Kidney epithelial cell (primary cell): ENCODE measurements around the gene LCN15. TPM values are rescaled to one million over a fixed set of nuclear protein-coding genes. Genes with fewer than 3 reads are reported as not detected.
"Not testable (repeated sequence)": the region's sequence is repeated elsewhere in the genome, so short reads cannot be mapped to it uniquely, and the experiment has no call there.

Experiments
- DNase-seq: peaks from one replicate; pipeline ENCODE4 v3.0.0-alpha.2; 2010; ENCODE audit warnings: low read depth
- H3K27me3 ChIP-seq: 2 replicates; pipeline ENCODE4 v1.6.0; 2011; ENCODE audit warnings: low read length; ENCODE audit not compliant: control insufficient read depth, insufficient read depth
- H3K36me3 ChIP-seq: 2 replicates; pipeline ENCODE4 v1.5.1; 2011; ENCODE audit warnings: low read length; ENCODE audit not compliant: control insufficient read depth, insufficient read depth
- H3K4me3 ChIP-seq: 2 replicates; pipeline ENCODE4 v1.5.1; 2011; ENCODE audit warnings: low read depth, mild to moderate bottlenecking, control low read depth, low read length
- CTCF ChIP-seq: IDR thresholded peaks from 2 replicates; pipeline ENCODE4 v1.5.1; 2011; ENCODE audit warnings: mild to moderate bottlenecking, moderate library complexity, low read length, control low read depth, inconsistent platforms; ENCODE audit not compliant: insufficient read depth, poor library complexity, severe bottlenecking
- total RNA-seq: library from RNA; depleted of rRNA; stranded (reverse); fragments of >200 nt; gene quantifications from 2 replicates; pipeline ENCODE4 v1.2.3, GENCODE V29; 2015

LCN15 gene
- total RNA-seq, 1 donor from 2014 or later, result not detected

DNA sequence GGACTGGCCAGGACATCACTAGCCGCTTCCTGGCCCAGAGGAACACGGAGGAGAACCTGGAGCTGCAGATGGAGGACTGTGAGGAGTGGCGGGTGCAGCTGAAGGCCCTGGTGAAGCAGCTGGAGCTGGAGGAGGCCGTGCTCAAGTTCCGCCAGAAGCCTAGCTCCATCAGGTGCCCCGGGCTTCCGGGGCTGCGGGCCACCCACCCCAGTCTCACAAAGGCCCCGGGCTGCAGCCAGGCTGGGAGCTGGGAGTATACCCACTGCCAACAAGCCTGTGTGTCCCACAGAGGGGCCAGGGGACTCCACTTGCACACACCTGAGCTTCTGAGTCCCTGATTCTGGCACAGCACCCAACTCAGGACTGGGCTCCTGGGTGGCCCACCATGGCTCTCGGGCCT is 41.7 kb upstream of the LCN15 start:
- TF ChIP-seq CTCF, result no peak
- H3K36me3 ChIP-seq, result no peaks in the 10 kb centered on the region
- DNase-seq, result no peak
- no peak overlapping the region for H3K4me3 ChIP-seq
- peaks cover 5% of the 10 kb centered on the region for H3K27me3 ChIP-seq

DNA sequence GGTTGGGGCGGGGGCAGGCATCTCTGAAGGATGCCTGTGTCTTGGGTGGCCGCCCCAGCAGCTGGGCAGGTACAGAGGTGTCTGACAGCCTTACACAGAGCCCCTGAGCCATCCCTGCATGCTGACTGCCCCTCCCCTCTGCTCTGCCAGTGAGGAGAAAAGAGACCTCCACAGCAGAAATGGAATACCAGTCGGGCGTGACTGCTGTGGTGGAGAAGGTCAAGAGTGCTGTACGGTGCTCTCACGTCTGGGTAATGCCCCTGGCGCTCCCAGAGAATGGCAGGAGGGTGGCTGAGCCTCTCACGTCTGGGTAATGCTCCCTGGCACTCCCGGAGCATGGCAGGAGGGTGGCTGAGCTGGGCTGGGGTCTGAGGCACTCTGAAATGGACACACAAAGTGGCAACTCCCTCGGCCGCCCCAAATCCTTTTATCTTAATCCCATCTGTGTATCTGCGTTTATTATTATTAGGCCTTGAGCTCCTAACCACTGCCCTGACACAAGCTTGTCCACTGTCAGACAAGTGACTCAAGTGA is 41.0 kb upstream of the LCN15 start:
- DNase-seq, result no peak
- Histone ChIP-seq H3K4me3 (no peak overlapping the region), H3K36me3 (no peaks in the 10 kb centered on the region), H3K27me3 (peaks cover 5% of the 10 kb centered on the region)
- no peak for TF ChIP-seq CTCF

DNA sequence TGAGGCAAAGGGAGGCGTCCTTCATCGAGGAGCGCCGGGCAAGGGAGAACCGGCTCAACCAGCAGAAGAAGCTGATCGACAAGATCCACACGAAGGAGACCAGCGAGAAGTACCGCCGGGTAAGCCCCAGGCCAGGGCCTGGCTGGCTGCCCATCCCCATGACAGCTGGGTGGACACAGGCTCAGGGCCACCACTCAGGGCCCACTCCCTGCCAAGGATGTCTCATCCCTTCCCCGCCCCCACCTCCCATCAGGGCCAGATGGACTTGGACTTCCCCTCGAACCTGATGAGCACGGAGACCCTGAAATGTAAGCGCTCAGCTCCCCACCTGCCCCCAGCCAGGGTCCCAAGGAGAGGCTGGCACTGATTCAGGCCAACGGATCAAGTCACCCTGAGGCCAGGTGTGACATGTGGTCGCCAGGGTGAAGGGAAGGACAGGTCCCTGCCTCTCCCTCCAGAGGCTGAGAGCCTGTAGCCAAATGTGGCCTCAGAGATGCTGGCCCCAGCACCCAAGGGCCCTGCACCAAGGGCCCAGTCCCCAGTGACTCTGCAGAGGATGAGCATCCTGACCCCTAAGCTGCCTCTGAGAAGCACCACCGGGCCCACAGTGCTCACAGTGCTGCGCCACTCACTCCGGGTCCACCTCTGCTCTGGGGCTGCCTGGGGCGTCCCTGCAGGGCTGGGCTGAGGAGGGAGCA is 40.3 kb upstream of the LCN15 start:
- no peak overlapping the region for H3K4me3 ChIP-seq
- peaks cover 7% of the 10 kb centered on the region for H3K27me3 ChIP-seq
- no peak for DNase-seq
- TF ChIP-seq CTCF, result no peak
- no peaks in the 10 kb centered on the region for H3K36me3 ChIP-seq

DNA sequence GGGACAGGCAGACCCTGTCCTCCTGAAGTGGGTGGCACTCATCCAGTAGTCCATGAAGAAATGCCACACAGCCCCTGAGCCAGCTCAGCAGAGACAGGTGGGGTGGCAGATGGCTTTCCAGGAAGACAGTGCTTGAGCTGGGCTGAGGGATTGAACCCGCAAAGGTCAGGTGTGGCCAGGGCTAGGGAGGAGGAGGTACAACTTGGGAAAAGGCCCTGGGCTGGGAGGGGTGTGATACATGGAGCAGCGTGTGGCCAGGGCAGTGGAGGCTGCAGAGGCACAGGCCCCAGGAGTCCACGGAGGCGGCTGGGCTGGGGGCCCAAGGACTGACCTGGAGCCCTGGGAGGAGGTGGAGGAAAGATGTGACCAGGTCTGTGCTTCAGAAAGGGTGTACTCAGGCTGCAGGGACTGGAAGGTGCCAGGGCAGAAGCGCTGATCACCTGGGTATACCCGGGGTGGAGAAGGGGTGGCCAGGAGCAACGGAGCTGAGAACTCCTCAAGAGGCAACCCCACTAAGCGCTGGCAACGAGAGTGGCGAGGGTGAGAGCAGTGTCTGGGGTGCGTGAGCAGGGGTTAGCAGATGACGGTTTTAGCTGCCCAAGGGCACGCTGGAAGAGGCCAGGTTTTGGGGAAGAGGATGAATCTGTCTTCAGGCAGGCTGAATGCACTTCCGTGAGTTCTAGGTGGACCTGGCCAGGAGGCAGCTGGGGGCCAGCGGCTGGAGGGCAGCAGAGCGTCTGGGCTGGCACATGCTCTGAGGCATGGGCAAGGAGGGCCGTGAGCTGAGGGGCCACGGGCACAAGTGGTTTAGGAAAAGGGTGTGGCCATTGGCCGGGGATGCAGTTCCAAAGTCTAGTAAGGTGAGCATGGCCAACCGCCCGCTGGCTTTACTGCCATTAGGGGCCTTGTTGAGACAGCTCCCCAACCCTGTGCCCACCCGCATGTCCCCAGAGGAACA is 39.5 kb upstream of the LCN15 start:
- peaks cover 16% of the 10 kb centered on the region for H3K27me3 ChIP-seq
- no peaks in the 10 kb centered on the region for H3K36me3 ChIP-seq
- no peak for TF ChIP-seq CTCF
- H3K4me3 ChIP-seq, result no peak overlapping the region
- no peak for DNase-seq

GRCh38 chr9:136803009-136803550 is 38.8 kb upstream of the LCN15 start:
- DNase-seq, H3K4me3 ChIP-seq, H3K36me3 ChIP-seq: not testable (repeated sequence)
- peaks cover 20% of the 10 kb centered on the region for H3K27me3 ChIP-seq

GRCh38 chr9:136802321-136802720 is 38.0 kb upstream of the LCN15 start:
- TF ChIP-seq CTCF, result no peak
- H3K4me3 ChIP-seq, result no peak overlapping the region
- H3K36me3 ChIP-seq, result no peaks in the 10 kb centered on the region
- H3K27me3 ChIP-seq, result peaks cover 20% of the 10 kb centered on the region
- no peak for DNase-seq
